Neural cell (in vitro differentiated cells): Measurements from ENCODE around the gene QRFPR.

Experiments used
- CTCF ChIP-seq: fragments of 450-650 bp; IDR thresholded peaks from 2 replicates; pipeline ENCODE4 v1.5.1; 2014; ENCODE audit warnings: antibody characterized with exemption, mild to moderate bottlenecking, moderate library complexity; ENCODE audit not compliant: poor library complexity, severe bottlenecking
- EP300 ChIP-seq: fragments of 450-650 bp; conservative IDR thresholded peaks from 2 replicates; pipeline ENCODE4 v1.6.1; 2014; ENCODE audit warnings: antibody characterized with exemption, mild to moderate bottlenecking, moderate library complexity; ENCODE audit not compliant: poor library complexity, severe bottlenecking
- EZH2 ChIP-seq: fragments of 200-600, 300-800 bp; shearing (Covaris generic), sonication (generic); IDR thresholded peaks from 2 replicates; pipeline ENCODE4 v1.6.1; 2014; ENCODE audit warnings: antibody characterized with exemption, low read length, borderline replicate concordance, mild to moderate bottlenecking; ENCODE audit not compliant: insufficient read depth, poor library complexity, severe bottlenecking
- MXI1 ChIP-seq: fragments of 450-650 bp; conservative IDR thresholded peaks from 2 replicates; pipeline ENCODE4 v1.6.1; 2014; ENCODE audit warnings: antibody characterized with exemption, mild to moderate bottlenecking; ENCODE audit not compliant: poor library complexity, severe bottlenecking
- POLR2AphosphoS5 ChIP-seq: IDR thresholded peaks from 2 replicates; pipeline ENCODE4 v1.6.1; 2012

- no peak for TF ChIP-seq CTCF
- TF ChIP-seq EP300: no peak
- TF ChIP-seq MXI1: no peak
- no peak for TF ChIP-seq POLR2AphosphoS5
- TF ChIP-seq EZH2: no peak
These were observed 72.5 kb downstream of the QRFPR start for GRCh38 chr4:121308328-121308663.
